HCT116 (cell line): Measurements from ENCODE around the gene PCDH9. TPM values are rescaled to one million over a fixed set of nuclear protein-coding genes. Genes with fewer than 3 reads are reported as not detected.

Source experiments
- ATAC-seq: fragments of 200-7000 bp; cut with Tn5 transposase; 2 replicates; pipeline ENCODE4 v1.9.1; 2020; ENCODE audit warnings: mild to moderate bottlenecking, moderate library complexity
- BruUV-seq: library from RNA; stranded (reverse); fragments of 400-500 nt; replicated peaks from 2 replicates; lab custom pipeline; 2021; lab: Mats Ljungman, UMichigan
- CTCF ChIA-PET: fragments of 300-600 bp; sonication (Branson Sonifier 250); formaldehyde crosslinking; loops from one replicate; lab custom pipeline; 2021; ENCODE audit warnings: antibody characterized with exemption; lab: Charles Lee
- POLR2A ChIA-PET: fragments of 300-600, 350-600 bp; sonication (Branson Sonifier 250); formaldehyde crosslinking; loops from one replicate; lab custom pipeline; 2021; ENCODE audit warnings: antibody characterized with exemption; lab: Charles Lee
- RAD21 ChIA-PET, 2 experiments: fragments of 300-600 bp; sonication (Branson Sonifier 250); formaldehyde crosslinking; loops; one replicate each; lab custom pipeline; 2023; ENCODE audit warnings: low total read pairs in 2 of 2; ENCODE audit not compliant: uncharacterized antibody in 2 of 2, unreplicated experiment in 2 of 2, low non-redundant PET in 1 of 2; lab: Charles Lee
- DNase-seq: peaks from one replicate; pipeline ENCODE4 v3.0.0-alpha.2; 2010; ENCODE audit warnings: low read depth, low spot score
- H2AFZ ChIP-seq: fragments of 200-600 bp; shearing (Covaris generic), sonication (generic); 2 replicates; pipeline ENCODE4 v1.6.1; 2017; ENCODE audit warnings: low read depth, mixed run types, mixed read lengths, antibody characterized with exemption, low read length; ENCODE audit not compliant: poor library complexity, severe bottlenecking
- H3K27ac ChIP-seq: 2 replicates; pipeline ENCODE4 v1.5.1; 2012; ENCODE audit warnings: low read depth, low read length
- H3K27me3 ChIP-seq: fragments of 200-600 bp; sonication (generic); 2 replicates; pipeline ENCODE4 v1.6.1; 2016; ENCODE audit warnings: mixed run types, low read length, mixed read lengths; ENCODE audit not compliant: insufficient read depth
- H3K36me3 ChIP-seq, 2 experiments: fragments of 200-500 bp in 1 of 2; fragments of 200-600 bp in 1 of 2; sonication (Bioruptor generic) in 1 of 2; sonication (generic) in 1 of 2; 2 replicates each; pipeline versions ENCODE4 v1.5.1 to v1.6.1; 2014 to 2016; ENCODE audit warnings: low read length in 2 of 2, inconsistent platforms in 1 of 2, mixed read lengths in 1 of 2, mixed run types in 1 of 2; ENCODE audit not compliant: insufficient read depth in 2 of 2, control insufficient read depth in 1 of 2
- H3K4me1 ChIP-seq, 2 experiments: fragments of 200-600 bp in 1 of 2; sonication (generic) in 1 of 2; 2 replicates each; pipeline versions ENCODE4 v1.5.1 to v1.6.1; 2012 to 2017; ENCODE audit warnings: low read length in 2 of 2, inconsistent platforms in 1 of 2, mild to moderate bottlenecking in 1 of 2, mixed read lengths in 1 of 2, mixed run types in 1 of 2, moderate library complexity in 1 of 2; ENCODE audit not compliant: insufficient read depth in 2 of 2, control insufficient read depth in 1 of 2
- H3K4me2 ChIP-seq: fragments of 200-600 bp; sonication (generic); 2 replicates; pipeline ENCODE4 v1.6.1; 2017; ENCODE audit warnings: mixed run types, low read length, mixed read lengths
- H3K4me3 ChIP-seq, 2 experiments: fragments of 200-600 bp in 1 of 2; sonication (generic) in 1 of 2; replicated peaks in 1 of 2; 2 replicates each; pipeline ENCODE4 v1.5.1; 2011 to 2016; ENCODE audit warnings: low read length in 2 of 2, control low read depth in 1 of 2, low read depth in 1 of 2, mild to moderate bottlenecking in 1 of 2, mixed read lengths in 1 of 2, mixed run types in 1 of 2
- H3K79me2 ChIP-seq: fragments of 200-600 bp; sonication (generic); 2 replicates; pipeline ENCODE4 v1.6.1; 2017; ENCODE audit warnings: mild to moderate bottlenecking, mixed run types, low read length, moderate library complexity, mixed read lengths; ENCODE audit not compliant: insufficient read depth
- H3K9ac ChIP-seq: fragments of 200-600 bp; sonication (generic); 2 replicates; pipeline ENCODE4 v1.6.1; 2016; ENCODE audit warnings: low read length, mixed read lengths
- H3K9me2 ChIP-seq: fragments of 200-600 bp; sonication (generic), shearing (Covaris generic); 2 replicates; pipeline ENCODE4 v1.6.1; 2017; ENCODE audit warnings: mixed run types, mild to moderate bottlenecking, moderate library complexity; ENCODE audit not compliant: insufficient read depth
- H3K9me3 ChIP-seq, 2 experiments: fragments of 200-500 bp in 1 of 2; fragments of 200-600 bp in 1 of 2; sonication (Bioruptor generic) in 1 of 2; sonication (generic) in 1 of 2; 2 replicates each; pipeline ENCODE4 v1.6.1; 2014 to 2017; ENCODE audit warnings: low read length in 2 of 2, mixed read lengths in 2 of 2, inconsistent platforms in 1 of 2, low read depth in 1 of 2, mild to moderate bottlenecking in 1 of 2, mixed run types in 1 of 2, moderate library complexity in 1 of 2; ENCODE audit not compliant: control insufficient read depth in 1 of 2, insufficient read depth in 1 of 2
- H4K20me1 ChIP-seq: fragments of 200-600 bp; sonication (generic), shearing (Covaris generic); 2 replicates; pipeline ENCODE4 v1.6.1; 2017; ENCODE audit warnings: mixed run types, mild to moderate bottlenecking, moderate library complexity; ENCODE audit not compliant: insufficient read depth
- CEBPB ChIP-seq: IDR thresholded peaks from 2 replicates; pipeline ENCODE4 v1.6.1; 2012; ENCODE audit warnings: low read depth
- EZH2 ChIP-seq: fragments of 200-600 bp; sonication (generic); IDR thresholded peaks from 2 replicates; pipeline ENCODE4 v1.6.1; 2017; ENCODE audit warnings: antibody characterized with exemption, mixed run types
- FOSL1 ChIP-seq: IDR thresholded peaks from 2 replicates; pipeline ENCODE4 v1.6.1; 2012; ENCODE audit warnings: low read depth
- RAD21 ChIP-seq: IDR thresholded peaks from 2 replicates; pipeline ENCODE4 v1.6.1; 2012; ENCODE audit warnings: low read depth, mild to moderate bottlenecking
- SRF ChIP-seq: IDR thresholded peaks from 2 replicates; pipeline ENCODE4 v1.6.1; 2012; ENCODE audit warnings: low read depth
- TCF7L2 ChIP-seq: IDR thresholded peaks from 2 replicates; pipeline ENCODE4 v1.7.0; 2011; ENCODE audit warnings: borderline replicate concordance, inconsistent platforms; ENCODE audit not compliant: insufficient read depth, insufficient read length; ENCODE audit errors: extremely low read depth
- ZFX ChIP-seq: fragments of 450-650 bp; IDR thresholded peaks from 2 replicates; pipeline ENCODE4 v1.6.1; 2017
- intact Hi-C: fragments of 100-400 bp; cut with micrococcal nuclease; formaldehyde crosslinking; loops from 2 replicates; pipeline ENCODE4 v1.10.0; 2022
- total RNA-seq: library from RNA; stranded (reverse); gene quantifications from one replicate; pipeline ENCODE4 v1.2.1, GENCODE V29; 2021; ENCODE audit not compliant: unreplicated experiment
- TF ChIP-seq, protein P1 (sequence below): IDR thresholded peaks from 2 replicates; pipeline ENCODE4 v1.6.1; 2011; ENCODE audit warnings: mild to moderate bottlenecking, low read length, moderate library complexity; ENCODE audit not compliant: insufficient replicate concordance; ENCODE audit errors: extremely low read depth
- TF ChIP-seq, protein P2 (sequence below): IDR thresholded peaks from 2 replicates; pipeline ENCODE4 v1.6.1; 2012; ENCODE audit warnings: low read depth

Gene PCDH9
- total RNA-seq, 1 experiment from 2014 or later, result 0.02 TPM

DNA sequence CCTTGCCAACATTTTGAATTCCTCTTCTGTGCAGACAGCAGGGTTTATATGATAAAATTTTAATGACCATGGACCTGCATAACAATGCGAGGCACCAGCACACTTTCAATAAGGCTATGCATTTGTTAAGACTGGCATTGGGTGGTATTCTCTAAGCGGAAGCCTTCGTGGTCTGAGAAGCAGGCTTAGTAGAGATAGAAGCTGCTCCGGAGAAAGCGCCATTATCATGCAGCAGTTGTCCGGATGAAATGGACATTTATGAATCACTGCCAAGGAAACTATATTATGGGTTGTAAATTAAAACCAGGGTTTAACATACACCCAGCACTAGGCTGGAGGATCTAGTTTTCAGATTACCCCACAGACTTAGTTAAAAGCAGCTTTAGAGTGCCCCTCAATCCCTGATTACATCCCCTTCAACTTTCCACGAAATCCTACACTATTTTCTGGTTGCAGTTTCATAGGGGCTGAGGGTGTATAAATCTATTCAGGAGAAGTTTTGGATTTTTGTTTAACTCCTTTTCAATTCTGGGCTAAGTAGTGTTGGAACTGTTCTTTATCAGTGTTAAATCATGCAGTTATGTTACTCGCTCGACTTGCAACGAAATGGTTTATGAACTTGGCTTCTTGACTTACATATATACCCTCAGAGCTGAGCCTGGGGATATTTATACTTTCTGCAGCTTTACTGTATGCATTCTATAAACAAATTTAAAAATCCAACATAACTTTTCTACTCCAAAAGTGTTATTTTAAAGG, 193.3 kb downstream of the PCDH9 start:
- Histone ChIP-seq H3K4me3 (no peak overlapping the region), H3K36me3 (no peaks in the 10 kb centered on the region), H3K27me3 (no peaks in the 10 kb centered on the region), H2AFZ (no peak overlapping the region), H3K9me3 (no peaks in the 10 kb centered on the region), H3K4me2 (no peak overlapping the region), H3K9me2 (no peaks in the 10 kb centered on the region), H3K27ac (no peak overlapping the region), H3K79me2 (no peaks in the 10 kb centered on the region), H3K4me1 (no peaks in the 10 kb centered on the region), H4K20me1 (no peaks in the 10 kb centered on the region), H3K9ac (no peak overlapping the region)
- no TSS peak for BruUV-seq
- ChIA-PET CTCF (no interaction called here), RAD21 (no interaction called here), POLR2A (no interaction called here)
- ATAC-seq, result no peak
- TF ChIP-seq RAD21 (no peak), SRF (no peak), ZFX (no peak), FOSL1 (no peak)
- TF ChIP-seq, protein P1, sequence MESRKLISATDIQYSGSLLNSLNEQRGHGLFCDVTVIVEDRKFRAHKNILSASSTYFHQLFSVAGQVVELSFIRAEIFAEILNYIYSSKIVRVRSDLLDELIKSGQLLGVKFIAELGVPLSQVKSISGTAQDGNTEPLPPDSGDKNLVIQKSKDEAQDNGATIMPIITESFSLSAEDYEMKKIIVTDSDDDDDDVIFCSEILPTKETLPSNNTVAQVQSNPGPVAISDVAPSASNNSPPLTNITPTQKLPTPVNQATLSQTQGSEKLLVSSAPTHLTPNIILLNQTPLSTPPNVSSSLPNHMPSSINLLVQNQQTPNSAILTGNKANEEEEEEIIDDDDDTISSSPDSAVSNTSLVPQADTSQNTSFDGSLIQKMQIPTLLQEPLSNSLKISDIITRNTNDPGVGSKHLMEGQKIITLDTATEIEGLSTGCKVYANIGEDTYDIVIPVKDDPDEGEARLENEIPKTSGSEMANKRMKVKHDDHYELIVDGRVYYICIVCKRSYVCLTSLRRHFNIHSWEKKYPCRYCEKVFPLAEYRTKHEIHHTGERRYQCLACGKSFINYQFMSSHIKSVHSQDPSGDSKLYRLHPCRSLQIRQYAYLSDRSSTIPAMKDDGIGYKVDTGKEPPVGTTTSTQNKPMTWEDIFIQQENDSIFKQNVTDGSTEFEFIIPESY, result no peak
- intact Hi-C loops, result no loop called here
- DNase-seq, result no peak

DNA sequence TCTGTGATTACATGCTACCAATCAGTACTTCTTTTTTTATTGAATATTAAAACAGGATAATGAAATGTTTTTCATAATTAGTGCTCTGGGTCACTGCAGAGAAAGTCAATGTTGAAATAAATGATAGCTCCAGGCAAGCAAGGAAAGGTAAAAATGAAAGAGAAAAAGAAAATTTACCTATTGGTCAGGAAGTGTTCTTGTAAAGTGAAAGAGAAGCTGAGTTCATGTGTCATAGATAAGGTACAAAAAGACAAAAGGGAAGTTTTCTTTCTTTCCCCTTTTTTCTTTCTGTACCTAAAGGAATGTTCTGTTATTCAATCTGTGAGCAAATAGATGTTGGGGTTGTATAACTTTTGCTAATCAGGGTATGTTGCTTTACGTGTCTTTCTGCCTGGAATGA, 197.0 kb downstream of the PCDH9 start:
- Histone ChIP-seq H3K4me3 (no peak overlapping the region), H4K20me1 (no peaks in the 10 kb centered on the region), H3K9me3 (no peaks in the 10 kb centered on the region), H3K36me3 (no peaks in the 10 kb centered on the region), H3K27ac (no peak overlapping the region), H3K9ac (no peak overlapping the region), H3K9me2 (no peaks in the 10 kb centered on the region), H2AFZ (no peak overlapping the region), H3K4me1 (no peaks in the 10 kb centered on the region), H3K79me2 (no peaks in the 10 kb centered on the region), H3K27me3 (no peaks in the 10 kb centered on the region), H3K4me2 (no peak overlapping the region)
- intact Hi-C loops, result no loop called here
- no TSS peak for BruUV-seq
- ChIA-PET CTCF (no interaction called here), POLR2A (no interaction called here), RAD21 (no interaction called here)
- no peak for DNase-seq
- no peak for ATAC-seq
- TF ChIP-seq TCF7L2 (no peak), ZFX (no peak), CEBPB (no peak), EZH2 (no peak)
- TF ChIP-seq, protein P2, sequence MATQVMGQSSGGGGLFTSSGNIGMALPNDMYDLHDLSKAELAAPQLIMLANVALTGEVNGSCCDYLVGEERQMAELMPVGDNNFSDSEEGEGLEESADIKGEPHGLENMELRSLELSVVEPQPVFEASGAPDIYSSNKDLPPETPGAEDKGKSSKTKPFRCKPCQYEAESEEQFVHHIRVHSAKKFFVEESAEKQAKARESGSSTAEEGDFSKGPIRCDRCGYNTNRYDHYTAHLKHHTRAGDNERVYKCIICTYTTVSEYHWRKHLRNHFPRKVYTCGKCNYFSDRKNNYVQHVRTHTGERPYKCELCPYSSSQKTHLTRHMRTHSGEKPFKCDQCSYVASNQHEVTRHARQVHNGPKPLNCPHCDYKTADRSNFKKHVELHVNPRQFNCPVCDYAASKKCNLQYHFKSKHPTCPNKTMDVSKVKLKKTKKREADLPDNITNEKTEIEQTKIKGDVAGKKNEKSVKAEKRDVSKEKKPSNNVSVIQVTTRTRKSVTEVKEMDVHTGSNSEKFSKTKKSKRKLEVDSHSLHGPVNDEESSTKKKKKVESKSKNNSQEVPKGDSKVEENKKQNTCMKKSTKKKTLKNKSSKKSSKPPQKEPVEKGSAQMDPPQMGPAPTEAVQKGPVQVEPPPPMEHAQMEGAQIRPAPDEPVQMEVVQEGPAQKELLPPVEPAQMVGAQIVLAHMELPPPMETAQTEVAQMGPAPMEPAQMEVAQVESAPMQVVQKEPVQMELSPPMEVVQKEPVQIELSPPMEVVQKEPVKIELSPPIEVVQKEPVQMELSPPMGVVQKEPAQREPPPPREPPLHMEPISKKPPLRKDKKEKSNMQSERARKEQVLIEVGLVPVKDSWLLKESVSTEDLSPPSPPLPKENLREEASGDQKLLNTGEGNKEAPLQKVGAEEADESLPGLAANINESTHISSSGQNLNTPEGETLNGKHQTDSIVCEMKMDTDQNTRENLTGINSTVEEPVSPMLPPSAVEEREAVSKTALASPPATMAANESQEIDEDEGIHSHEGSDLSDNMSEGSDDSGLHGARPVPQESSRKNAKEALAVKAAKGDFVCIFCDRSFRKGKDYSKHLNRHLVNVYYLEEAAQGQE, result no peak
- TF ChIP-seq, protein P1, result no peak
